ENCODE data around the gene ITPR1.

GRCh38 chr3:4770561-4770960, 277.4 kb downstream of the ITPR1 start:
- TF ChIP-seq ESRRG (CRISPR knock-in tag; IDR thresholded peaks at IDR 0.05) = no peak
- no peak for TF ChIP-seq PATZ1 (CRISPR knock-in tag; IDR thresholded peaks at IDR 0.05; ENCODE audit: borderline replicate concordance)
- TF ChIP-seq ZFP30 (CRISPR knock-in tag; IDR thresholded peaks at IDR 0.05) = no peak
- TF ChIP-seq SNAI2 (CRISPR knock-in tag; IDR thresholded peaks at IDR 0.05) = no peak
- TF ChIP-seq ISL1 (CRISPR knock-in tag; IDR thresholded peaks at IDR 0.05) = no peak
- TF ChIP-seq ZNF565 (CRISPR knock-in tag; conservative IDR thresholded peaks at IDR 0.05; ENCODE audit: low read depth) = no peak
- no peak for TF ChIP-seq ZNF70 (CRISPR knock-in tag; IDR thresholded peaks at IDR 0.05)
- no peak for TF ChIP-seq PPARA (CRISPR knock-in tag; IDR thresholded peaks at IDR 0.05; ENCODE audit: borderline replicate concordance)
- TF ChIP-seq TSHZ2 (CRISPR knock-in tag; IDR thresholded peaks at IDR 0.05) = no peak
- TF ChIP-seq POU6F1 (CRISPR knock-in tag; IDR thresholded peaks at IDR 0.05; ENCODE audit: borderline replicate concordance, low read depth) = no peak
- no peak for TF ChIP-seq ZFP3 (CRISPR knock-in tag; IDR thresholded peaks at IDR 0.05)
- TF ChIP-seq RARB (CRISPR knock-in tag; IDR thresholded peaks at IDR 0.05) = no peak
- no peak for TF ChIP-seq GLIS3 (CRISPR knock-in tag; IDR thresholded peaks at IDR 0.05)

All from SK-N-SH treated with all-trans-retinoic acid at 6 μM for 48 hours (cell line).